ENCODE data around the gene ASB18.
A peak's percentile ranks its signal among the peaks of the same experiment; 100 is the strongest.

Gene ASB18

GRCh38 chr2:236240228-236240990 lies 23.8 kb downstream of the ASB18 start:
- DNase-seq, result no peak

- no peak for DNase-seq
Measured at GRCh38 chr2:236239276-236240065, 24.7 kb downstream of the ASB18 start.

GRCh38 chr2:236238751-236239150 lies 25.5 kb downstream of the ASB18 start:
- DNase-seq, result no peak

GRCh38 chr2:236237468-236238190 lies 26.6 kb downstream of the ASB18 start:
- no peak for DNase-seq

GRCh38 chr2:236236559-236237452 lies 27.4 kb downstream of the ASB18 start:
- no peak for DNase-seq

GRCh38 chr2:236229186-236229585 lies 35.0 kb downstream of the ASB18 start:
- no peak for DNase-seq

- DNase-seq, result no peak
Measured at GRCh38 chr2:236223675-236224074, 40.5 kb downstream of the ASB18 start.

GRCh38 chr2:236221798-236222197 lies 42.4 kb downstream of the ASB18 start:
- DNase-seq, result no peak

GRCh38 chr2:236219411-236219810 lies 44.8 kb downstream of the ASB18 start:
- no peak for DNase-seq

- no peak for DNase-seq
Measured at GRCh38 chr2:236217926-236218325, 46.3 kb downstream of the ASB18 start.

- DNase-seq, result no peak
Measured at GRCh38 chr2:236216711-236217110, 47.5 kb downstream of the ASB18 start.

GRCh38 chr2:236215761-236216333 lies 48.4 kb downstream of the ASB18 start:
- no peak for DNase-seq

- no peak for DNase-seq
Measured at GRCh38 chr2:236215196-236215595, 49.0 kb downstream of the ASB18 start.

- DNase-seq, result no peak
Measured at GRCh38 chr2:236214376-236214995, 49.7 kb downstream of the ASB18 start.

GRCh38 chr2:236211296-236211695 lies 52.9 kb downstream of the ASB18 start:
- DNase-seq, result no peak

- no peak for DNase-seq
Measured at GRCh38 chr2:236210536-236210935, 53.7 kb downstream of the ASB18 start.

GRCh38 chr2:236209996-236210395 lies 54.2 kb downstream of the ASB18 start:
- DNase-seq, result no peak

- peak; percentile 12 for DNase-seq
Measured at GRCh38 chr2:236209535-236209934, 54.7 kb downstream of the ASB18 start.

GRCh38 chr2:236208019-236208926 lies 55.9 kb downstream of the ASB18 start:
- DNase-seq, result no peak

- DNase-seq, result no peak
Measured at GRCh38 chr2:236207472-236207871, 56.7 kb downstream of the ASB18 start.

All from NCI-H226 (cell line).